T47D (cell line): ENCODE data around the gene C17orf50.
A peak's percentile ranks its signal among the peaks of the same experiment; 100 is the strongest.

Experiments
- DNase-seq, 2 experiments: peaks; one replicate each; pipeline versions ENCODE4 v3.0.0 to v3.0.0-alpha.2; 2011 to 2012; ENCODE audit warnings: low read depth in 1 of 2, low spot score in 1 of 2
- JUND ChIP-seq: IDR thresholded peaks from 2 replicates; pipeline ENCODE4 v1.6.1; 2012; ENCODE audit warnings: low read depth
- in situ Hi-C: cut with HindIII; loops from 2 replicates; pipeline ENCODE4 v1.10.0; 2016; ENCODE audit warnings: low sequenced_read_pairs, low pct_unique_long_range_greater_than_20kb

The C17orf50 gene

GRCh38 chr17:35727635-35728034 lies 33.1 kb upstream of the C17orf50 start:
- DNase-seq, result no peak
- no peak for TF ChIP-seq JUND
- in situ Hi-C loops, result loop anchor here (25.0 kb wide), 1 partner anchor 115 kb away; no protein-coding TSS in a partner anchor

- no peak for TF ChIP-seq JUND
- in situ Hi-C loops, result loop anchor here (25.0 kb wide), 1 partner anchor 116 kb away; no protein-coding TSS in a partner anchor
Measured at GRCh38 chr17:35728551-35728950, 32.1 kb upstream of the C17orf50 start.

GRCh38 chr17:35729405-35729833 lies 31.3 kb upstream of the C17orf50 start:
- no peak for DNase-seq
- TF ChIP-seq JUND, result no peak
- in situ Hi-C loops, result loop anchor here (25.0 kb wide), 1 partner anchor 117 kb away; no protein-coding TSS in a partner anchor

More at GRCh38 chr17:35728551-35728950, 32.1 kb upstream of the C17orf50 start:
- no peak for DNase-seq

DNA sequence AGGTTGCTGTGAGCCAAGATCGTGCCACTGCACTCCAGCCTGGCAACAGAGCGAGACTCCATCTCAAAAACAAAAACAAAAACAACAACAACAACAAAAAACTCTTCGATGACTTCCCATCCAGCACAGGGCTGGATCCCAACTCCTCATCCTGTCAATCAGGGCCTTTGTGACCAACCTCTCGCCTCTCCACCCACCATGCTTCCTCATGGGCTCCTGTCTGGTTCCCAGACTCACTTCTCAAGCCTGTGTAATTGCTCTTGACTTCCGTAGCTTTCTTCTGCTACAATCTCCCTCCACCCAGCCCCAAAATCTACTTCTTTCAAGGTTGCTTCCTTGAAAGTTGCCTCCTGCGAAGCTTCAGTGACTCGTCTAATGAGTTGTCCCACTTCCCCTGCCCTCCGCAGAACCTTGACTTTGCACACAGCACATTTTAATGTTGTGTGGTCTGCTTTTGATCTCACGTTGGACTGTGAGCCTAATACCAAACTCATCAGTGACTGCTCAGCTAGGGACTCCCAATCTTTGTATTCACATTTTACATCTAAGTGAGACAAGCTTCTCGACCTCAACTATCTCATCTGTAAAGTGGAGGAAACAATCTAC lies 30.2 kb upstream of the C17orf50 start:
- in situ Hi-C loops, result loop anchor here (25.0 kb wide), 1 partner anchor 118 kb away; no protein-coding TSS in a partner anchor
- TF ChIP-seq JUND, result no peak
- DNase-seq, result no peak

- in situ Hi-C loops, result loop anchor here (25.0 kb wide), 1 partner anchor 119 kb away; no protein-coding TSS in a partner anchor
- TF ChIP-seq JUND, result no peak
- DNase-seq, result peak; percentile 72 to 91
Measured at GRCh38 chr17:35731239-35731916, 29.3 kb upstream of the C17orf50 start, which contains the start of gene RASL10B. RASL10B (plus strand) TSS chr17:35731639; CDS start chr17:35735185, 3,546 bp downstream.

GRCh38 chr17:35731917-35732805 lies 28.5 kb upstream of the C17orf50 start:
- no peak for DNase-seq
- TF ChIP-seq JUND, result no peak
- in situ Hi-C loops, result loop anchor here (25.0 kb wide), 1 partner anchor 120 kb away; no protein-coding TSS in a partner anchor

GRCh38 chr17:35732806-35733136 lies 27.9 kb upstream of the C17orf50 start:
- no peak for DNase-seq
- TF ChIP-seq JUND, result no peak
- in situ Hi-C loops, result loop anchor here (25.0 kb wide), 1 partner anchor 120 kb away; no protein-coding TSS in a partner anchor

GRCh38 chr17:35733366-35733765 lies 27.3 kb upstream of the C17orf50 start:
- in situ Hi-C loops, result loop anchor here (25.0 kb wide), 1 partner anchor 121 kb away; no protein-coding TSS in a partner anchor
- no peak for DNase-seq
- TF ChIP-seq JUND, result no peak

GRCh38 chr17:35734396-35734795 lies 26.3 kb upstream of the C17orf50 start:
- no peak for DNase-seq
- in situ Hi-C loops, result loop anchor here (25.0 kb wide), 1 partner anchor 122 kb away; no protein-coding TSS in a partner anchor
- TF ChIP-seq JUND, result no peak

DNA sequence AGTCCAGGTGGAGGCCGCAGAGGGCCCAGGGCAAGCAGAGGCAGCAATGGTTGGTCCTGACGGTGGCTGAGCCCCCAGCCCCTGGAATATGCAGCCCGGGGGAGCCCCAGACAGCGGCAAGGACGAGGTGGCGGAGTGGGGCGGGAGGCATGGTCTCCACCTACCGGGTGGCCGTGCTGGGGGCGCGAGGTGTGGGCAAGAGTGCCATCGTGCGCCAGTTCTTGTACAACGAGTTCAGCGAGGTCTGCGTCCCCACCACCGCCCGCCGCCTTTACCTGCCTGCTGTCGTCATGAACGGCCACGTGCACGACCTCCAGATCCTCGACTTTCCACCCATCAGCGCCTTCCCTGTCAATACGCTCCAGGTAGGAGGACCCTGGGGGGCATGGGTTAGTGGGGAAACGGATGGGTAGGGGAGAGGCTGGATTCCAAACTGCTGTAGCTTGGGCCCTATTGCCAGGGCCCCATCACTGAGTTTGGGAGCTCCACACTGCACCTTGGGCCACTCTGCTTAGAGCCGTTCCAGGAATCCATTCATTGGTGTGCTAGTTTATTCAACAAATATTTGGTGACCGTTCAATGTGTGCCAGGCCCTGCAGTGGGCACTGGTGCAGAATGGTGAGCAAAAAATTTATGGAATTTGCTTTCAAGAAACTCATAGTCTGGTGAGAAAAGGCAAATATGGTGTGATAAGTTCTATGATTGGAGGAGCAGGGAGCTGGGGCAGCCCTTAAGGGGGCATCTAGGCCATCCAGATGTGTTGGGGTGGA lies 25.5 kb upstream of the C17orf50 start:
- peak; percentile 52 to 74 for DNase-seq
- in situ Hi-C loops, result loop anchor here (25.0 kb wide), 1 partner anchor 123 kb away; no protein-coding TSS in a partner anchor
- TF ChIP-seq JUND, result no peak

GRCh38 chr17:35736236-35736635 lies 24.5 kb upstream of the C17orf50 start:
- in situ Hi-C loops, result loop anchor here (25.0 kb wide), 1 partner anchor 124 kb away; no protein-coding TSS in a partner anchor
- no peak for TF ChIP-seq JUND
- DNase-seq, result no peak
